H9 (cell line): ENCODE results near the gene NRXN2. TPM values are rescaled to one million over a fixed set of nuclear protein-coding genes. Genes with fewer than 3 reads are reported as not detected.
A peak's percentile ranks its signal among the peaks of the same experiment; 100 is the strongest.

Experiments
- DNase-seq: peaks from one replicate; pipeline ENCODE4 v3.0.0-alpha.2; 2017
- H2AFZ ChIP-seq: one replicate; pipeline ENCODE4 v1.6.1; 2013; ENCODE audit warnings: mild to moderate bottlenecking, low read length, control low read depth, moderate library complexity
- H2AK5ac ChIP-seq: 2 replicates; pipeline ENCODE4 v1.6.1; 2013; ENCODE audit warnings: low read length, control low read depth, mixed read lengths; ENCODE audit not compliant: insufficient read length
- H2BK120ac ChIP-seq: one replicate; pipeline ENCODE4 v1.6.1; 2013; ENCODE audit warnings: low read depth, mild to moderate bottlenecking, low read length, control low read depth, inconsistent platforms; ENCODE audit not compliant: poor library complexity, severe bottlenecking
- H2BK12ac ChIP-seq: 2 replicates; pipeline ENCODE4 v1.6.1; 2013; ENCODE audit warnings: low read length, control low read depth, mixed read lengths, low read depth; ENCODE audit not compliant: insufficient read length
- H2BK15ac ChIP-seq: 2 replicates; pipeline ENCODE4 v1.6.1; 2013; ENCODE audit warnings: low read depth, low read length, control low read depth
- H2BK20ac ChIP-seq: one replicate; pipeline ENCODE4 v1.6.1; 2013; ENCODE audit warnings: low read depth, mild to moderate bottlenecking, low read length, control low read depth, inconsistent platforms; ENCODE audit not compliant: poor library complexity, severe bottlenecking
- H2BK5ac ChIP-seq: 2 replicates; pipeline ENCODE4 v1.6.1; 2013; ENCODE audit warnings: low read length, control low read depth, mixed read lengths; ENCODE audit not compliant: insufficient read length
- H3K14ac ChIP-seq: 2 replicates; pipeline ENCODE4 v1.6.1; 2013; ENCODE audit warnings: low read length, control low read depth; ENCODE audit not compliant: insufficient read depth
- H3K18ac ChIP-seq: 2 replicates; pipeline ENCODE4 v1.6.1; 2013; ENCODE audit warnings: low read depth, mild to moderate bottlenecking, mixed read lengths, low read length, control low read depth; ENCODE audit not compliant: insufficient read length
- H3K23ac ChIP-seq: 2 replicates; pipeline ENCODE4 v1.6.1; 2013; ENCODE audit warnings: low read length, control low read depth, mixed read lengths, low read depth; ENCODE audit not compliant: insufficient read length
- H3K23me2 ChIP-seq: 2 replicates; pipeline ENCODE4 v1.6.1; 2013; ENCODE audit warnings: low read depth, mild to moderate bottlenecking, mixed read lengths, low read length, control low read depth; ENCODE audit not compliant: insufficient read length, poor library complexity, severe bottlenecking
- H3K27ac ChIP-seq: 2 replicates; pipeline ENCODE4 v1.5.1; 2013; ENCODE audit warnings: low read length, control low read depth, mixed read lengths, low read depth; ENCODE audit not compliant: insufficient read length
- H3K27me3 ChIP-seq: 2 replicates; pipeline ENCODE4 v1.6.1; 2013; ENCODE audit warnings: low read length, control low read depth, inconsistent platforms; ENCODE audit not compliant: insufficient read depth
- H3K4ac ChIP-seq: 2 replicates; pipeline ENCODE4 v1.6.1; 2013; ENCODE audit warnings: low read depth, mild to moderate bottlenecking, control low read depth, inconsistent platforms, low read length, moderate library complexity
- H3K4me1 ChIP-seq: 2 replicates; pipeline ENCODE4 v1.6.1; 2013; ENCODE audit warnings: low read length, control low read depth, inconsistent platforms; ENCODE audit not compliant: insufficient read depth
- H3K4me2 ChIP-seq: 2 replicates; pipeline ENCODE4 v1.6.1; 2013; ENCODE audit warnings: low read length, control low read depth, mixed read lengths; ENCODE audit not compliant: insufficient read length, insufficient read depth
- H3K56ac ChIP-seq: 2 replicates; pipeline ENCODE4 v1.6.1; 2013; ENCODE audit warnings: low read depth, mild to moderate bottlenecking, mixed read lengths, low read length, control low read depth; ENCODE audit not compliant: insufficient read length
- H3K79me1 ChIP-seq: 2 replicates; pipeline ENCODE4 v1.6.1; 2013; ENCODE audit warnings: low read depth, mild to moderate bottlenecking, moderate library complexity, low read length, control low read depth, inconsistent platforms; ENCODE audit not compliant: insufficient read depth, poor library complexity, severe bottlenecking
- H3K79me2 ChIP-seq: 2 replicates; pipeline ENCODE4 v1.6.1; 2013; ENCODE audit warnings: low read length, control low read depth, inconsistent platforms; ENCODE audit not compliant: insufficient read depth
- H3K9ac ChIP-seq: 2 replicates; pipeline ENCODE4 v1.6.1; 2013; ENCODE audit warnings: low read length, control low read depth, mixed read lengths; ENCODE audit not compliant: insufficient read length; ENCODE audit errors: extremely low read depth
- H3K9me3 ChIP-seq: one replicate; pipeline ENCODE4 v1.6.1; 2013; ENCODE audit warnings: low read depth, low read length, inconsistent platforms; ENCODE audit not compliant: control insufficient read depth
- H3T11ph ChIP-seq: one replicate; pipeline ENCODE4 v1.6.1; 2013; ENCODE audit warnings: mild to moderate bottlenecking, low read length, control low read depth, inconsistent platforms
- H4K20me1 ChIP-seq: one replicate; pipeline ENCODE4 v1.6.1; 2013; ENCODE audit not compliant: control insufficient read depth, insufficient read length, insufficient read depth
- H4K5ac ChIP-seq: 2 replicates; pipeline ENCODE4 v1.6.1; 2013; ENCODE audit warnings: low read depth, mild to moderate bottlenecking, mixed read lengths, low read length, control low read depth; ENCODE audit not compliant: insufficient read length
- H4K8ac ChIP-seq: replicated peaks from 2 replicates; pipeline ENCODE4 v1.6.1; 2013; ENCODE audit warnings: low read length, control low read depth, mixed read lengths, low read depth; ENCODE audit not compliant: insufficient read length
- H4K91ac ChIP-seq: 2 replicates; pipeline ENCODE4 v1.6.1; 2013; ENCODE audit warnings: low read depth, mild to moderate bottlenecking, moderate library complexity, mixed read lengths, low read length, control low read depth; ENCODE audit not compliant: insufficient read length
- H3K27ac Mint-ChIP-seq, 3 experiments: 2 replicates in 2 of 3; 3 replicates in 1 of 3; pipeline ENCODE4 v1.8.0; 2020 to 2021; ENCODE audit warnings: mixed read lengths in 3 of 3, mild to moderate bottlenecking in 1 of 3, moderate library complexity in 1 of 3
- H3K27me3 Mint-ChIP-seq: 2 replicates; pipeline ENCODE4 v1.8.0; 2021; ENCODE audit warnings: low read depth, mild to moderate bottlenecking, moderate library complexity, mixed read lengths
- H3K36me3 Mint-ChIP-seq, 3 experiments: 2 replicates in 2 of 3; 3 replicates in 1 of 3; pipeline ENCODE4 v1.8.0; 2020 to 2021; ENCODE audit warnings: low read depth in 3 of 3, mixed read lengths in 3 of 3; ENCODE audit not compliant: insufficient read depth in 1 of 3
- H3K4me1 Mint-ChIP-seq, 2 experiments: 2 replicates each; pipeline ENCODE4 v1.8.0; 2020; ENCODE audit warnings: mixed read lengths in 2 of 2
- H3K4me3 Mint-ChIP-seq, 2 experiments: 2 replicates in 1 of 2; 3 replicates in 1 of 2; pipeline ENCODE4 v1.8.0; 2020 to 2021; ENCODE audit warnings: mild to moderate bottlenecking in 2 of 2, mixed read lengths in 2 of 2, moderate library complexity in 1 of 2
- H3K9me3 Mint-ChIP-seq, 2 experiments: 2 replicates in 1 of 2; 3 replicates in 1 of 2; pipeline ENCODE4 v1.8.0; 2020; ENCODE audit warnings: mild to moderate bottlenecking in 2 of 2, mixed read lengths in 2 of 2, moderate library complexity in 1 of 2
- CTCF ChIP-seq: fragments of 200-600 bp; sonication (generic); conservative IDR thresholded peaks from 3 replicates; pipeline ENCODE4 v1.8.0; 2021; ENCODE audit warnings: antibody characterized with exemption, mild to moderate bottlenecking
- WGBS: extraction: QIAGEN DNeasy Blood & Tissue Kit; methylation state at CpG from one replicate; pipeline ENCODE4 v1.1.7; 2013; ENCODE audit warnings: missing lambda C conversion rate, low lambda C conversion rate, mixed read lengths; ENCODE audit not compliant: insufficient read length; ENCODE audit errors: extremely low coverage; 5-methylcytosine and 5-hydroxymethylcytosine counted together
- total RNA-seq: library from RNA; stranded (reverse); gene quantifications from 2 replicates; pipeline ENCODE4 v1.2.1, GENCODE V29; 2021

Gene NRXN2
- total RNA-seq, 1 experiment from 2014 or later: 3.9 TPM

DNA sequence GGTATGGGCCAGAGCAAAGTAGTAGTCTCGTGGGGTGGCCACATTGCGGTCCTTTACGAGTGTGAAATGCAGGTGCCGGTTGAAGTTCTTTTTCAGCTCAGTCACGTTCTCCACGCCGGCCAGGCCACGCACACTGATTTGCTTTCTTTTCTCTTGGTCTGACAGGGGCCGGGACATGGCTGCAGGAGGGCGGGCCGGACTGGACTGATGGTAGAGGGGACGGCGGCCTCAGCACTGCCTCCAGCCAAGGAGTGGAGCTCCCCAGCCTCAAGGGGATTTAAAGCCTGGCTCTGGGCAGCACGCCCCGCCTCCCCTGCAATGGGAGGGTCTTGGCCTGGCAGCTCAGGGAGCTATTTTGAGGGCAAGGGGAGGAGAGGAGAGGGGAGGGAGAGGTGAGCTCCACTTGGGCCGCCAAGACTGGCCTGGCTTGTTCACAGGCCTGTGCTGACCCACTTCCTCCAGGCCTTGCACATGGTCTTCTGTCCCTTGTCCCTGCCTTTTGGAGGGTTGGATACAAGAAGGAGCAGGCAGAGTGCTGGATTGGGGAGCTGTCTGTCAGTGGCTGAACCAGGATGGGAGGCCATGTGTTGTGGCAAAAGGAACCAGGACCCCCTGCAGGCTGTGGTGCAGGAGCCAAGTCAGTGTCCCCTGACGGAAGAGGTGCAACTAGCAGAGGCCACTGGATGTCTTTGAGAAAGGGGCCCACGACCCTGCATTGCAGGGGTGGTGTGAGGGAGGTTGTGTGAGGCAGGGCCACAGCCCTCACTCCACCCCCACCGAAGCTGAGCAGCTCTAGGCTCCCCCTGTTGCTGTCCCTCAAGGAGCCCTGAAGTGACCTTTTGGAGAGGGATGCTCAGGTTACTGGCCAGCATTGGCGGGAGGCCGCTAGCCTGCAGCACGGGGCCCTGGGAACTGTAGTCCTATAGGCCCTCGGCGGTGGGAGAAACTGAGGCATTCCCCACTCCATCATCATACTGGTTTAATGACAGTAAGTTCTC is 37.0 kb upstream of the NRXN2 start, which contains the start of gene PYGM:
Gene PYGM (minus strand): TSS at position 253 of the 998 bp plus-strand sequence. CDS start 76 bp downstream, at position 177.
- Histone ChIP-seq H4K5ac (no peak within 1 kb of the TSS), H2BK5ac (no peak within 1 kb of the TSS), H3K79me1 (no peaks in the 10 kb centered on the region), H4K91ac (no peak within 1 kb of the TSS), H3K9ac (no peak within 1 kb of the TSS), H3K23ac (no peak within 1 kb of the TSS), H4K8ac (no peak within 1 kb of the TSS), H3K79me2 (no peaks in the 10 kb centered on the region), H3K27ac (no peak within 1 kb of the TSS), H3K23me2 (no peaks in the 10 kb centered on the region), H4K20me1 (no peaks in the 10 kb centered on the region), H2BK12ac (no peak within 1 kb of the TSS), H3K9me3 (no peaks in the 10 kb centered on the region), H2BK15ac (no peak within 1 kb of the TSS), H3T11ph (no peak within 1 kb of the TSS), H2BK20ac (no peak within 1 kb of the TSS), H3K4ac (no peak within 1 kb of the TSS), H3K4me2 (no peak within 1 kb of the TSS), H3K18ac (no peak within 1 kb of the TSS), H3K4me1 (peaks cover 4% of the 10 kb centered on the region; the same call in 1 of the 2 replicates), H2AFZ (no peak within 1 kb of the TSS), H2AK5ac (no peak within 1 kb of the TSS), H3K56ac (no peak within 1 kb of the TSS), H3K14ac (no peak within 1 kb of the TSS), H2BK120ac (no peak within 1 kb of the TSS), H3K27me3 (no peaks in the 10 kb centered on the region)
- no peak for TF ChIP-seq CTCF
- WGBS: no CpG with 5 or more reads among the region's 24 CpGs
- no peaks in the 10 kb centered on the region; a peak in 1 of 5 replicates for H3K9me3 Mint-ChIP-seq
- peak within 1 kb of the TSS in 1 of 2 experiments; percentile 64; a peak in 4 of 5 replicates for H3K4me3 Mint-ChIP-seq
- H3K4me1 Mint-ChIP-seq: peaks cover 57 to 69% of the 10 kb centered on the region in 2 experiments
- H3K27me3 Mint-ChIP-seq: no peaks in the 10 kb centered on the region; the same call in 1 of the 2 replicates
- peak; percentile 91 for DNase-seq
- peaks cover 10 to 30% (median 23%) of the 10 kb centered on the region in 3 experiments; a peak in 6 of 7 replicates for H3K36me3 Mint-ChIP-seq
- H3K27ac Mint-ChIP-seq: peak within 1 kb of the TSS; percentile 91 to 97 (median 96); a peak in 6 of 7 replicates
